ENCODE data around the gene RABEP1.
A peak's percentile ranks its signal among the peaks of the same experiment; 100 is the strongest.

The RABEP1 gene

DNA sequence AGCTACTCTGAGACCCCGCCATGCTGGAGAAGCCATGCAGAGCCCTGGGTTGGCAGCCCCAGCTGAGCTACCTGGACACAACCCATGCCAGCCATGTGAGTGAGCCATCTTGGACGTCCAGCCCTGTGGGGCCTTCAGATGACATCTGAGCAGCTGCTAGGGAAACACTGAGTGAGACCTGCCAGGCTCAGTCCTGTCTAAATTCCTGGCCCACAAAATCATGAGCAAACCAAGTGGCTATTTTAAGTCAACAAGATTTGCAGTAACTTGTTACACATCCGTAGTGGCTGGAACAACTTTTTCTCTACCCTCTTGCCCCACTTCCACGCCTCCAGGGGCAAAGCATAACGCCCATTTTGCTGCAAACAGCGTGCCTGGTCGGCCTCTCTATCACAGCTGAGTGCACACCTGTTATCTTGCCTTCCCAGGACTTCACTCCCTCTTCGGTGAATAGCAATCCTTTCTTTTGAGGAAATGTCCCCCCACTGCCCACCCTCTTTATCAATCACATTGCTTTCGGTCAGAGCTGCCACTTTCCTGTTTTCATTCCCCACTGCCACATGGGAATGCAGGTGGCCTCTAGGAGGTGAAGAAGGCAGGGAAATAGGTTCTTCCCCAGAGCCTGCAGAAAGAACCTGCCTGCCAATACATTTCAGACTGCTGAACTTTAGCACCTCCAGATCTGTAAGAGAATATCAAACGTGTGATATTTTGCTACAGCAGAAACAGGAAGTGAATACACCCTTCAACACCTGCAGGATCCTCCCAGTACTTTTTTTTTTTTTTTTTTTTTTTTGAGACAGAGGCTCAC is 40.0 kb upstream of the RABEP1 start:
- TF ChIP-seq, protein P1, sequence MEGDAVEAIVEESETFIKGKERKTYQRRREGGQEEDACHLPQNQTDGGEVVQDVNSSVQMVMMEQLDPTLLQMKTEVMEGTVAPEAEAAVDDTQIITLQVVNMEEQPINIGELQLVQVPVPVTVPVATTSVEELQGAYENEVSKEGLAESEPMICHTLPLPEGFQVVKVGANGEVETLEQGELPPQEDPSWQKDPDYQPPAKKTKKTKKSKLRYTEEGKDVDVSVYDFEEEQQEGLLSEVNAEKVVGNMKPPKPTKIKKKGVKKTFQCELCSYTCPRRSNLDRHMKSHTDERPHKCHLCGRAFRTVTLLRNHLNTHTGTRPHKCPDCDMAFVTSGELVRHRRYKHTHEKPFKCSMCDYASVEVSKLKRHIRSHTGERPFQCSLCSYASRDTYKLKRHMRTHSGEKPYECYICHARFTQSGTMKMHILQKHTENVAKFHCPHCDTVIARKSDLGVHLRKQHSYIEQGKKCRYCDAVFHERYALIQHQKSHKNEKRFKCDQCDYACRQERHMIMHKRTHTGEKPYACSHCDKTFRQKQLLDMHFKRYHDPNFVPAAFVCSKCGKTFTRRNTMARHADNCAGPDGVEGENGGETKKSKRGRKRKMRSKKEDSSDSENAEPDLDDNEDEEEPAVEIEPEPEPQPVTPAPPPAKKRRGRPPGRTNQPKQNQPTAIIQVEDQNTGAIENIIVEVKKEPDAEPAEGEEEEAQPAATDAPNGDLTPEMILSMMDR (IDR thresholded peaks at IDR 0.05; ENCODE audit: low read depth, low read length), result no peak
- DNase-seq (ENCODE audit: extremely low read depth, low read depth), result no peak

DNA sequence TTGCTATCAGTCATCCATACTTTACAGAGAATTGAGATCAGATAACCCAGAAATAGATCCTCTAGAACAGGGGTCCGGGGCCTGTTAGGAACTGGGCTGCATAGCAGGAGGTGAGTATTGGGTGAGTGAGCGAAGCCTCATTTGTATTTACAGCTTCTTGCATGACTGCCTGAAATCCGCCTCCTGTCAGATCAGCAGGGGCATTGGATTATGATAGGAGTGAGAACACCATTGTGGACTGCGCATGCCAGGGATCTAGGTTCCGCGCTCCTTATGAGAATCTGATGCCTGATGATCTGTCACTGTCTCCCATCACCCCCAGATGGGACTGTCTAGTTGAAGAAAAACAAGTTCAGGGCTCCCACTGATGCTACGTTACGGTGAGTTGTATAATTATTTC is 34.5 kb upstream of the RABEP1 start:
- TF ChIP-seq, protein P1 (IDR thresholded peaks at IDR 0.05; ENCODE audit: low read depth, low read length), result no peak

DNA sequence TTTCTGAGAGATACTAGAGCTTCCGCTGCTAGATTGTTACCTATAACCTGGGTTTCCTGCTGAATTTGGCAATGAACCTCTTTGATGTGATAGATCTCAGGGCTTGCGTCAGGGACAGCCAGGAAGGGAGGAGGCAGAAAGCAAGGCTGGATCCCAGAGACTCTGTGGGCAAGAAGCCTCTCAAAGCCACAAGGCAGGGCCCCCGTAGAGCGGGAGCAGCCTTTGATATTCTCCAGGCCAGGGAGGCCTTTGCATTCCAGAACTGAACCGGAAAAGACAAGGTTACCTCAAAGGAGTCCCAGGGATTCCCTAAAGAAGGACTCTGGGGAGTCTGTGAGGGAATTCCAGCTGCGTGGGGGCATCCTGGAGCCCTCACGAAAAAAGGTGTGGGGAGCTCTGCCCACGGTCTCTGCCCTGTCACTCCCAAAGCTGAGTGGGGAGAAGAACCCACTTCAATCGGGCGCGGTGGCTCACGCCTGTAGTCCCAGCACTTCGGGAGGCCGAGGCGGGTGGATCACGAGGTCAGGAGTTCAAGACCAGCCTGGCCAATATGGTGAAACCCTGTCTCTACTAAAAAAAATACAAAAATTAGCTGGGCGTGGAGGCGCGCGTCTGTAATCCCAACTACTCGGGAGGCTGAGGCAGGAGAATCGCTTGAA is 33.1 kb upstream of the RABEP1 start:
- TF ChIP-seq, protein P1 (IDR thresholded peaks at IDR 0.05; ENCODE audit: low read depth, low read length), result no peak
- DNase-seq (ENCODE audit: extremely low read depth, low read depth), result no peak

More for the DNA sequence above, 34.5 kb upstream of the RABEP1 start:
- DNase-seq (ENCODE audit: extremely low read depth, low read depth), result no peak

DNA sequence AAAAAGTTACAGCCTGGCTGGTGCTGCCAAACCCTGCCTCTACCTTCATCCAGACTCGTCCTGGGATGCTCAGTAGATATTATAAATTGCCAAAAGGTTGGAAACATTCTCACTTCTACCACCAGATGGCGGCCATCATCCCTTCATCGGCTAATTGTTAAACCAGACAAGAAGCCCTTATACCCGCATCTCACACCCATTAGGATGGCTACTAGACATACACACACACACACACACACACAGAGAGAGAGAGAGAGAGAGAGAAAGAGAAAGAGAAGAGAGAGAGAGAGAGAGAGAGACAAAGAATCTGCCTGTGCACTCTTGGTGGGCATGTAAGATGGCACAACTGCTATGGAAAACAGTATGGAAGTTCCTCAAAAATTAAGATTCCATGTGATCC is 32.5 kb upstream of the RABEP1 start:
- DNase-seq (ENCODE audit: extremely low read depth, low read depth), result peak; percentile 57
- TF ChIP-seq, protein P1 (IDR thresholded peaks at IDR 0.05; ENCODE audit: low read depth, low read length), result peak; percentile 69

DNA sequence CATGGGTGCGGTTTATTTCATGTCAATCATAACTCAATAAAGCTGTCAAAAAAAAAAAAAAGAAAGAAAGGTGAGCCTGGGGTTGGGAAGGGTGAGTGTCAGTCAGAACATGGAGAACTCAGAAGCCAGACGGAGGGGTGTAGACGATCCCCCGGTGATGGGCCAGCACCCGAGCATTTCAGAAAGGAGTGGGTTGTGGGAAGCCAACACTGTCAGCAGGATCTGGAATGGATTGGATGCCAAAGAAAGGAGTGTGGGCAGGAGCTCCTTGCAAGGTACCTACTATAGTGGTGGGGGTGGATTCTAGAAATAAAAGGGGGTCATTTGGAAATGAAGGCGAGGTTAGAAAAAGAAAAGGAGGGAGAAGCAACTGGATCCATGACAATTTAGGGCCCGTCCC is 27.7 kb upstream of the RABEP1 start:
- DNase-seq (ENCODE audit: extremely low read depth, low read depth), result no peak
- TF ChIP-seq, protein P1 (IDR thresholded peaks at IDR 0.05; ENCODE audit: low read depth, low read length), result no peak

DNA sequence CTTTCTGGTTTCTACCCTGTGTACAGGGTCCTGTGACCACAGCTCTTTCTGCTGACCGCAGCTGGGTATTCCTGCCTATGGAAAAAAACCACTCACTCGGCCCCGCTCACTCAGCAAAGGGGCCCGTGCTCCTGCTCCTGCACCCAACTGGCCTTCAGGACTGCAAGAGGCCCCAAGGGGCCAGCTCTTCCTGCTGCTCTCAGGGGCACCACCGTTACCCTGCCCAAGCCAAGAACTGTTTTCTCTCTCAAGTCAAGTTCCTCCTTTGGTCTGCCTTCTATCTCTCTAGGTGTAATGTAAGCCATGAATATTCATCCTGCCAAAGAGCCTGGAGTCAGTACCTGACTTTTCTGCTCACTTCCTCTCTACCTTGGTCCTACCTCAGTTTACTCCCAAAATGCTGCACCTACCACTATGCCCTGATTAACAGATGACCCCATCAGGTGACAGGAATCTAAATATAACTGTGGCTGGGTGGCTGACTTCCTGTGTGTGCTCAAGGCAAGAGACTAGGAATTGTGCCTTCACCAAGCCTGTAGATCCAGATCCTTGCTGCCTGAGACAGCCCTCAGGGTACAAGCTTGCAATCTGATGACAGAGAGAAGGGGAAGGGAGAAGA is 27.1 kb upstream of the RABEP1 start:
- DNase-seq (ENCODE audit: extremely low read depth, low read depth), result no peak
- TF ChIP-seq, protein P1 (IDR thresholded peaks at IDR 0.05; ENCODE audit: low read depth, low read length), result no peak

DNA sequence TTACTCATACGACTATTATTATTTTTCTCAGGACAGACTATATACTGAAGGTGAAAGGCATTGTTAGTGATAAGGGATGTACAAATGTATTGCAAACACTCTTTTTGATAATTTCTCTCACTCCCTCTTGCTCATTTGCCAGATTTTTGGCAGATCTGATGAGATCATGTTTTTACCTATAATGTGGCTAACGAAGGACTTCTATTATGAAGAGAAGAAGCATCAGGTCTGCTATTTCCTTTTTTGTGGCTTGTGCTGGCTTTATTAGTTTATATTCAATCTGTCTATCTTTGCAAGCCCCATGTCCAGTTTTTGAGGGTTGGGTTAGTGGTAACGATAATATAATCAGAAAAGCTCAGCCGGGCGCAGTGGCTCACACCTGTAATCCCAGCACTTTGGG is 25.0 kb upstream of the RABEP1 start:
- TF ChIP-seq, protein P1 (IDR thresholded peaks at IDR 0.05; ENCODE audit: low read depth, low read length), result no peak

More for the DNA sequence above, 25.0 kb upstream of the RABEP1 start:
- no peak for DNase-seq (ENCODE audit: extremely low read depth, low read depth)
